Measurements from ENCODE around the gene MBNL1.

Gene MBNL1

DNA sequence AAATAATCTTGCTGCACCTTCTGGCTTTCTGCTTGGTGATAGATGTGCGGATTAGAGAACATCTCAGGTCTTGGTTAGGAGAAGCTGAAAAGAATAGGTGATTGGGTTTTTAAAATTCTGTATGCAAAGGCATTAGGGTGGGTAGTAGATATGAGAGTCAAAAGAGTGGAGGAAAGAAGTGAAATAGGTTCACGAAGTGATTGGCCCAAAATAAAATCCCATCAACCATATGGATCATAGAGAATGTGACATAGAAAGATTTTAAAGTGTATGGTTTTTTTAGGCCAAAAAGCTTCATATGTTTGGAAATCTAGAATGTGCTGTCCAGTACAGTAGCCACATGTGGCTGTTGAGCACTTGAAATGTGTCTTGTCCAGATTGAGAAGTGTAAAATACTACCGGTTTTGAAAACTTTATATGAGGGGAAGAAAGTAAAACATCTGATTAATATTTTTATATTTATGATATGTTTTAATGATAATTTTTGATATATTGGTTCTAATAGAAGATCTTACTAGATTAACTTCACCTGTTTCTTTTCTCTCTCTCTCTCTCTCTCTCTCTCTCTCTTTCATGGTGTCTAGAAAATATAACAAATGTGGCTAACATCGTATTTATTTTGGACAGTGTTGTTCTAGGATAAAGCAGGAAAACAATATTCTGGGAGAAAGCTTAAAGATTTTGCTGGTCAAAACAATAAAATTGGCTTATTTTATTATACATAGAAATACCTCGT is 2.9 kb downstream of the MBNL1 start:
- H3K4me3 ChIP-seq (ENCODE audit: low read length): peak overlapping the region; percentile 95
- no peak for TF ChIP-seq EZH2phosphoT487 (IDR thresholded peaks at IDR 0.05; ENCODE audit: borderline replicate concordance, low read length)
- TF ChIP-seq CTCF (IDR thresholded peaks at IDR 0.05; ENCODE audit: low read depth, low read length, poor library complexity, severe bottlenecking): no peak

GRCh38 chr3:152272771-152273242 is 4.1 kb downstream of the MBNL1 start:
- H3K9me3 ChIP-seq (ENCODE audit: control insufficient read depth, insufficient read depth, low read length): no peaks in the 10 kb centered on the region
- peaks cover 96% of the 10 kb centered on the region for H3K79me2 ChIP-seq (ENCODE audit: control insufficient read depth, low read length)
- TF ChIP-seq CTCF (IDR thresholded peaks at IDR 0.05; ENCODE audit: low read depth, low read length, poor library complexity, severe bottlenecking) (no peak), EZH2phosphoT487 (IDR thresholded peaks at IDR 0.05; ENCODE audit: borderline replicate concordance, low read length) (no peak)
- peak overlapping the region; percentile 95 for H3K4me3 ChIP-seq (ENCODE audit: low read length)
- H3K9me2 ChIP-seq (replicated peaks; ENCODE audit: control insufficient read depth, low read length): no peaks in the 10 kb centered on the region
- peak overlapping the region; percentile 88 for H3K4me2 ChIP-seq (ENCODE audit: low read length)
- peaks cover 38% of the 10 kb centered on the region for H4K20me1 ChIP-seq (ENCODE audit: control insufficient read depth, insufficient read depth, low read depth, low read length)
- peaks cover 71% of the 10 kb centered on the region for H3K4me1 ChIP-seq (ENCODE audit: control insufficient read depth, low read length)
- H3F3A ChIP-seq (ENCODE audit: control insufficient read depth, insufficient read depth): peaks cover 11% of the 10 kb centered on the region
- H3K27me3 ChIP-seq (ENCODE audit: control insufficient read depth, low read length): no peaks in the 10 kb centered on the region
- H3K36me3 ChIP-seq (ENCODE audit: control insufficient read depth, low read length): peaks cover 68% of the 10 kb centered on the region
- no peak overlapping the region for H3K27ac ChIP-seq (ENCODE audit: low read depth, low read length)

More for the DNA sequence above, 2.9 kb downstream of the MBNL1 start:
- H3K9me2 ChIP-seq (replicated peaks; ENCODE audit: control insufficient read depth, low read length): no peaks in the 10 kb centered on the region
- H3K4me1 ChIP-seq (ENCODE audit: control insufficient read depth, low read length): peaks cover 74% of the 10 kb centered on the region
- peak overlapping the region; percentile 88 for H3K4me2 ChIP-seq (ENCODE audit: low read length)
- peaks cover 9% of the 10 kb centered on the region for H3F3A ChIP-seq (ENCODE audit: control insufficient read depth, insufficient read depth)
- peaks cover 38% of the 10 kb centered on the region for H4K20me1 ChIP-seq (ENCODE audit: control insufficient read depth, insufficient read depth, low read depth, low read length)
- H3K36me3 ChIP-seq (ENCODE audit: control insufficient read depth, low read length): peaks cover 67% of the 10 kb centered on the region
- no peaks in the 10 kb centered on the region for H3K9me3 ChIP-seq (ENCODE audit: control insufficient read depth, insufficient read depth, low read length)
- peaks cover 96% of the 10 kb centered on the region for H3K79me2 ChIP-seq (ENCODE audit: control insufficient read depth, low read length)
- no peak overlapping the region for H3K27ac ChIP-seq (ENCODE audit: low read depth, low read length)
- no peaks in the 10 kb centered on the region for H3K27me3 ChIP-seq (ENCODE audit: control insufficient read depth, low read length)

GRCh38 chr3:152276681-152277080 is 8.0 kb downstream of the MBNL1 start:
- Histone ChIP-seq H3K4me1 (ENCODE audit: control insufficient read depth, low read length) (peaks cover 95% of the 10 kb centered on the region), H3K9me2 (replicated peaks; ENCODE audit: control insufficient read depth, low read length) (no peaks in the 10 kb centered on the region)

More at GRCh38 chr3:152276681-152277080, 8.0 kb downstream of the MBNL1 start:
- Histone ChIP-seq H3K9me3 (ENCODE audit: control insufficient read depth, insufficient read depth, low read length) (no peaks in the 10 kb centered on the region), H3K4me2 (ENCODE audit: low read length) (peak overlapping the region; percentile 25), H4K20me1 (ENCODE audit: control insufficient read depth, insufficient read depth, low read depth, low read length) (peaks cover 37% of the 10 kb centered on the region), H3K27ac (ENCODE audit: low read depth, low read length) (no peak overlapping the region), H3K36me3 (ENCODE audit: control insufficient read depth, low read length) (peaks cover 62% of the 10 kb centered on the region), H3K79me2 (ENCODE audit: control insufficient read depth, low read length) (peaks cover 100% of the 10 kb centered on the region), H3F3A (ENCODE audit: control insufficient read depth, insufficient read depth) (peaks cover 14% of the 10 kb centered on the region), H3K4me3 (ENCODE audit: low read length) (no peak overlapping the region), H3K27me3 (ENCODE audit: control insufficient read depth, low read length) (no peaks in the 10 kb centered on the region)
- TF ChIP-seq EZH2phosphoT487 (IDR thresholded peaks at IDR 0.05; ENCODE audit: borderline replicate concordance, low read length) (no peak), CTCF (IDR thresholded peaks at IDR 0.05; ENCODE audit: low read depth, low read length, poor library complexity, severe bottlenecking) (no peak)
